Caco-2 (cell line): ENCODE measurements around the gene UNC5B. TPM values are rescaled to one million over a fixed set of nuclear protein-coding genes. Genes with fewer than 3 reads are reported as not detected.

ENCODE experiments used
- BruUV-seq: library from RNA; stranded (reverse); fragments of 400-500 nt; replicated peaks from 2 replicates; lab custom pipeline; 2021; lab: Mats Ljungman, UMichigan
- CTCF ChIA-PET: fragments of 300-600 bp; sonication (Branson Sonifier 250); formaldehyde crosslinking; loops from one replicate; lab custom pipeline; 2022; ENCODE audit warnings: antibody characterized with exemption; lab: Charles Lee
- POLR2A ChIA-PET: fragments of 300-600 bp; sonication (Branson Sonifier 250); formaldehyde crosslinking; loops from one replicate; lab custom pipeline; 2022; ENCODE audit warnings: antibody characterized with exemption; lab: Charles Lee
- DNase-seq, 2 experiments: peaks; one replicate each; pipeline versions ENCODE4 v3.0.0 to v3.0.0-alpha.2; 2020 to 2022
- H3K27me3 ChIP-seq: replicated peaks from 2 replicates; pipeline ENCODE4 v1.6.0; 2011; ENCODE audit warnings: low read length; ENCODE audit not compliant: control insufficient read depth, insufficient read depth
- H3K36me3 ChIP-seq: 2 replicates; pipeline ENCODE4 v1.5.1; 2011; ENCODE audit warnings: low read length; ENCODE audit not compliant: control insufficient read depth, insufficient read depth
- H3K4me1 ChIP-seq: fragments of 250-450 bp; sonication (Bioruptor Pico); 2 replicates; pipeline ENCODE4 v1.5.1; 2020; ENCODE audit warnings: mild to moderate bottlenecking
- H3K4me3 ChIP-seq: 2 replicates; pipeline ENCODE4 v1.5.1; 2011; ENCODE audit warnings: low read depth, mild to moderate bottlenecking, control low read depth, low read length
- H3K9me3 ChIP-seq: fragments of 250-450 bp; sonication (Bioruptor Pico); 2 replicates; pipeline ENCODE4 v1.5.1; 2020; ENCODE audit warnings: mild to moderate bottlenecking, moderate library complexity
- H3K27ac Mint-ChIP-seq: one replicate; pipeline ENCODE4 v1.8.0; 2022; ENCODE audit warnings: mixed read lengths; ENCODE audit not compliant: unreplicated experiment
- H3K27me3 Mint-ChIP-seq: one replicate; pipeline ENCODE4 v1.8.0; 2022; ENCODE audit warnings: mixed read lengths; ENCODE audit not compliant: insufficient read depth, unreplicated experiment
- H3K36me3 Mint-ChIP-seq: one replicate; pipeline ENCODE4 v1.8.0; 2022; ENCODE audit warnings: mild to moderate bottlenecking, mixed read lengths; ENCODE audit not compliant: insufficient read depth, unreplicated experiment
- H3K4me1 Mint-ChIP-seq: one replicate; pipeline ENCODE4 v1.8.0; 2022; ENCODE audit warnings: low read depth, mixed read lengths; ENCODE audit not compliant: unreplicated experiment
- H3K4me3 Mint-ChIP-seq: one replicate; pipeline ENCODE4 v1.8.0; 2022; ENCODE audit warnings: mild to moderate bottlenecking, moderate library complexity, mixed read lengths; ENCODE audit not compliant: unreplicated experiment
- H3K9me3 Mint-ChIP-seq: one replicate; pipeline ENCODE4 v1.8.0; 2022; ENCODE audit warnings: mixed read lengths; ENCODE audit not compliant: unreplicated experiment
- intact Hi-C: fragments of 100-400 bp; cut with micrococcal nuclease; formaldehyde crosslinking; loops from one replicate; pipeline ENCODE4 v1.10.0; 2022; ENCODE audit not compliant: unreplicated experiment
- total RNA-seq: library from RNA; stranded (reverse); gene quantifications from 2 replicates; pipeline ENCODE4 v1.2.3, GENCODE V29; 2022
- TF ChIP-seq, protein P1 (sequence below), 2 experiments: fragments of 200-600 bp in 1 of 2; IDR thresholded peaks; 1 replicate in 1 of 2; 2 replicates in 1 of 2; pipeline versions ENCODE4 v1.5.1 to v1.8.0; 2011 to 2022; ENCODE audit warnings: antibody characterized with exemption in 1 of 2, control low read depth in 1 of 2, inconsistent platforms in 1 of 2, low read depth in 1 of 2, low read length in 1 of 2, mild to moderate bottlenecking in 1 of 2, moderate library complexity in 1 of 2; ENCODE audit not compliant: insufficient read depth in 1 of 2, severe bottlenecking in 1 of 2, unreplicated experiment in 1 of 2

UNC5B gene
- total RNA-seq, 1 experiment from 2014 or later = 22.4 TPM

DNA sequence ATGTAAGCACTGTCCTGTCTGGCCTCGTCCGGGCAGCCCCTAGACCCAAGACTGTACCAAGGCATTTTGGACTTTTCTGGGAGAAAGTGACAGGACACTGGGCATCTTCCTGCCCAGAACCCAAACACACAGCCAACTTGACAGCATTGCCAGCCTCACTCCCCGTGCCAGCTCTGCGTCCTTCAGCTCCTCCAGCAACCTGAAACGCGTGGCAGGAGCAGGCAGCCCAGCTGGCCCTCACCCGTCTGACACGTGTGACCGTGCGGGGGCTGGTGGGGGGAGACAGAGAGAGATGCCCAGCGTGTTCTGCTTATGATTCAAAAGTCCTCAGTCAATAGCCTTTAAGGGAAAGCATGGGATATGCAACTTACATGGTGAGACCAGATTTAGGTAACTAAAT, 56.4 kb downstream of the UNC5B start:
- H3K4me1 Mint-ChIP-seq = peaks cover 19% of the 10 kb centered on the region
- no peak for DNase-seq
- peaks cover 5% of the 10 kb centered on the region for H3K36me3 Mint-ChIP-seq
- Histone ChIP-seq H3K36me3 (no peaks in the 10 kb centered on the region), H3K4me3 (no peak overlapping the region), H3K27me3 (no peaks in the 10 kb centered on the region), H3K4me1 (0 out of 2 replicates have a peak, but pooled peaks cover 14% of the 10 kb centered on the region), H3K9me3 (no peaks in the 10 kb centered on the region)
- ChIA-PET CTCF (interaction anchor here (0.6 to 1.4 kb wide), 3 partner anchors 9 to 51 kb away, joined by 3 to 4 read pairs (median 3); no protein-coding TSS in a partner anchor), POLR2A (no interaction called here)
- TF ChIP-seq, protein P1, sequence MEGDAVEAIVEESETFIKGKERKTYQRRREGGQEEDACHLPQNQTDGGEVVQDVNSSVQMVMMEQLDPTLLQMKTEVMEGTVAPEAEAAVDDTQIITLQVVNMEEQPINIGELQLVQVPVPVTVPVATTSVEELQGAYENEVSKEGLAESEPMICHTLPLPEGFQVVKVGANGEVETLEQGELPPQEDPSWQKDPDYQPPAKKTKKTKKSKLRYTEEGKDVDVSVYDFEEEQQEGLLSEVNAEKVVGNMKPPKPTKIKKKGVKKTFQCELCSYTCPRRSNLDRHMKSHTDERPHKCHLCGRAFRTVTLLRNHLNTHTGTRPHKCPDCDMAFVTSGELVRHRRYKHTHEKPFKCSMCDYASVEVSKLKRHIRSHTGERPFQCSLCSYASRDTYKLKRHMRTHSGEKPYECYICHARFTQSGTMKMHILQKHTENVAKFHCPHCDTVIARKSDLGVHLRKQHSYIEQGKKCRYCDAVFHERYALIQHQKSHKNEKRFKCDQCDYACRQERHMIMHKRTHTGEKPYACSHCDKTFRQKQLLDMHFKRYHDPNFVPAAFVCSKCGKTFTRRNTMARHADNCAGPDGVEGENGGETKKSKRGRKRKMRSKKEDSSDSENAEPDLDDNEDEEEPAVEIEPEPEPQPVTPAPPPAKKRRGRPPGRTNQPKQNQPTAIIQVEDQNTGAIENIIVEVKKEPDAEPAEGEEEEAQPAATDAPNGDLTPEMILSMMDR (IDR thresholded peaks at IDR 0.05; ENCODE audit: insufficient read depth in 1 of 2, low read depth in 1 of 2, low read length in 1 of 2, severe bottlenecking in 1 of 2, unreplicated experiment in 1 of 2) = no peak
- H3K4me3 Mint-ChIP-seq = no peak overlapping the region
- intact Hi-C loops = loop anchor here (5.0 kb wide), 1 partner anchor 341 kb away; no protein-coding TSS in a partner anchor
- H3K27ac Mint-ChIP-seq = peak overlapping the region; percentile 93
- H3K9me3 Mint-ChIP-seq = no peaks in the 10 kb centered on the region
- H3K27me3 Mint-ChIP-seq = no peaks in the 10 kb centered on the region
- BruUV-seq = no TSS peak

DNA sequence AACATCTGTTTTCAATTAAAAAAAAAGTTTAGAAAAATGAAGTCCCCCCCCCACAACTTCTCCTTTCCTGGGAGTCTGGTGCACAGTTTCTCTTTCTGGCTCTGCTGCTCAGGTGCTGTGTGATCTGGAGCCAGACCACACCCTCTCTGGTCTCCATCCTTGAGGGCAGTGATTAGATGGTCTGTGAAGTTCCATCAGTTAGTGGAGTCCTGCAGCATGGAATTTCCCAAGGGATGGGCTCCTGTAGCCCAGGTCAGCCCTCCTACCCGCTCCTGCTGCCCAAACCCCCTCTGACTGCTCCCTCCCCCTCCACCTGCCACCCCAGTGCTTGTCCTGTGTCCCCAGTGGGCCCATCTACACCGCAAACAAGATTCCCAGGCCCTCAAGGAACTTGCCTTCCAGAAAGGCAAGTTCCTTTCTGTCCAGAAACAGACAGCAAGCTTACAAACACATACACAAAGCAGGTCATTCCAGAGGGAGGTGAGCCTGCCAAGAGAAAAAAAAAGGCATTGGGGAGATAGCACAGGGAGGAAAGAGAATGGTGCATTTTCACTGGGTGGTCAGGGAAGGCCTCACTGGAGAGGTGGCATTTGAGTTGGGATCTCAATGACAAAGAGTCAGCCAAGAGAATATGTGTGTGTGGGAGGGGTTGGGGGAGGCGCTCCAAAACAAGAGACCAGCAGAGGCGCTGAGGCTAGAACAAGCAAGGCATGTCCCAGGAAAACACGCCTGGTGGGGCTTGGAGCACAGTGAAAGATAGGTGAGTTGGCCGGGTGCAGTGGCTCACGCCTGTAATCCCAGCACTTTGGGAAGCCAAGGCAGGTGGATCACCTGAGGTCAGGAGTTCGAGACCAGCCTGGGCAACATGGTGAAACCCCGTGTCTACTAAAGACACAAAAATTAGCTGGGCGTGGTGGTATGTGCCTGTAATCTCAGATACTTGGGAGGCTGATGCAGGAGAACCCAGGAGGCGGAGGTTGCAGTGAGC, 57.2 kb downstream of the UNC5B start:
- H3K27ac Mint-ChIP-seq = peak overlapping the region; percentile 60
- BruUV-seq = no TSS peak
- no peaks in the 10 kb centered on the region for H3K27me3 Mint-ChIP-seq
- CTCF ChIA-PET = interaction anchor here (0.6 to 2.6 kb wide), 28 partner anchors 9 to 367 kb away, joined by 3 to 36 read pairs (median 4); partner anchors contain the start of genes SLC29A3 and UNC5B
- H3K9me3 ChIP-seq = no peaks in the 10 kb centered on the region
- H3K4me3 Mint-ChIP-seq = no peak overlapping the region
- H3K27me3 ChIP-seq = no peaks in the 10 kb centered on the region
- H3K9me3 Mint-ChIP-seq = no peaks in the 10 kb centered on the region
- DNase-seq = no peak
- POLR2A ChIA-PET = no interaction called here
- no peak overlapping the region for H3K4me3 ChIP-seq
- H3K4me1 Mint-ChIP-seq = peaks cover 19% of the 10 kb centered on the region
- intact Hi-C loops = loop anchor here (1.0 to 5.0 kb wide), 3 partner anchors 16 to 342 kb away; partner anchors contain the start of gene UNC5B
- TF ChIP-seq, protein P1 (IDR thresholded peaks at IDR 0.05; ENCODE audit: insufficient read depth in 1 of 2, low read depth in 1 of 2, low read length in 1 of 2, severe bottlenecking in 1 of 2, unreplicated experiment in 1 of 2) = no peak
- H3K4me1 ChIP-seq = 0 out of 2 replicates have a peak, but pooled peaks cover 14% of the 10 kb centered on the region
- peaks cover 5% of the 10 kb centered on the region for H3K36me3 Mint-ChIP-seq
- H3K36me3 ChIP-seq = no peaks in the 10 kb centered on the region
